GM12878 (cell line): Measurements from ENCODE around the gene PRR5L. TPM values are rescaled to one million over a fixed set of nuclear protein-coding genes. Genes with fewer than 3 reads are reported as not detected.

ENCODE experiments used
- ATAC-seq: fragments of 200-7000 bp; cut with Tn5 transposase; 3 replicates; pipeline ENCODE4 v1.9.1; 2020; ENCODE audit warnings: mild to moderate bottlenecking, moderate library complexity
- BruUV-seq: library from RNA; stranded (reverse); fragments of 400-500 nt; replicated peaks from 2 replicates; lab custom pipeline; 2021; lab: Mats Ljungman, UMichigan
- CTCF ChIA-PET: fragments of 300-600 bp; sonication (Branson Sonifier 250); formaldehyde crosslinking; extraction: SDS; loops from one replicate; lab custom pipeline; 2021; ENCODE audit warnings: inconsistent platforms; lab: Yijun Ruan, JAX
- POLR2A ChIA-PET: fragments of 350-600 bp; formaldehyde crosslinking; extraction: SDS; loops from one replicate; lab custom pipeline; 2021; ENCODE audit warnings: inconsistent platforms; lab: Charles Lee
- RAD21 ChIA-PET: fragments of 300-600 bp; sonication (Branson Sonifier 250); formaldehyde crosslinking; loops from one replicate; lab custom pipeline; 2023; ENCODE audit warnings: antibody characterized with exemption; ENCODE audit not compliant: unreplicated experiment; lab: Charles Lee
- SMC1A ChIA-PET: fragments of 300-600 bp; sonication (Branson Sonifier 250); formaldehyde crosslinking; loops from one replicate; lab custom pipeline; 2023; ENCODE audit not compliant: unreplicated experiment, uncharacterized antibody; lab: Charles Lee
- DNase-seq: peaks from one replicate; pipeline ENCODE4 v3.0.0-alpha.2; 2011; ENCODE audit warnings: low read depth, low spot score
- FAIRE-seq: peaks from 3 replicates; lab custom pipeline; 2011; peaks lifted over from hg19 to GRCh38; lab: Jason Lieb, UNC
- H2AFZ ChIP-seq: 2 replicates; pipeline ENCODE4 v1.6.0; 2011; ENCODE audit warnings: low read depth, low read length, control low read depth; ENCODE audit not compliant: control insufficient read depth
- H3K27ac ChIP-seq: 2 replicates; pipeline ENCODE4 v1.5.1; 2011; ENCODE audit warnings: control low read depth; ENCODE audit not compliant: control insufficient read depth, insufficient read depth
- H3K27me3 ChIP-seq, 2 experiments: replicated peaks in 1 of 2; 2 replicates each; pipeline versions ENCODE4 v1.6.0 to v1.6.1; 2011; ENCODE audit warnings: low read length in 1 of 2; ENCODE audit not compliant: control insufficient read depth in 2 of 2, insufficient read depth in 2 of 2
- H3K36me3 ChIP-seq, 2 experiments: 2 replicates each; pipeline ENCODE4 v1.5.1; 2011; ENCODE audit warnings: low read length in 1 of 2; ENCODE audit not compliant: control insufficient read depth in 2 of 2, insufficient read depth in 2 of 2
- H3K4me1 ChIP-seq: 2 replicates; pipeline ENCODE4 v1.6.1; 2011; ENCODE audit warnings: mild to moderate bottlenecking, low read length, moderate library complexity, mixed read lengths; ENCODE audit not compliant: control insufficient read depth, insufficient read depth
- H3K4me2 ChIP-seq: 2 replicates; pipeline ENCODE4 v1.6.0; 2011; ENCODE audit warnings: control low read depth; ENCODE audit not compliant: control insufficient read depth, insufficient read depth
- H3K4me3 ChIP-seq: fragments of 200-600 bp; sonication (generic); 2 replicates; pipeline ENCODE4 v1.5.1; 2016
- H3K79me2 ChIP-seq: 2 replicates; pipeline ENCODE4 v1.6.0; 2011; ENCODE audit warnings: low read length; ENCODE audit not compliant: control insufficient read depth, insufficient read depth
- H3K9ac ChIP-seq: 2 replicates; pipeline ENCODE4 v1.8.0; 2011; ENCODE audit warnings: low read length, control low read depth, mixed read lengths; ENCODE audit not compliant: control insufficient read depth, insufficient read depth
- H3K9me3 ChIP-seq: replicated peaks from 3 replicates; pipeline ENCODE4 v1.5.1; 2011; ENCODE audit warnings: mild to moderate bottlenecking, low read length; ENCODE audit not compliant: control insufficient read depth, insufficient read depth
- H4K20me1 ChIP-seq: 2 replicates; pipeline ENCODE4 v1.6.0; 2011; ENCODE audit not compliant: control insufficient read depth, insufficient read depth
- CBX5 ChIP-seq: sonication (generic); IDR thresholded peaks from 2 replicates; pipeline ENCODE4 v1.6.1; 2016; ENCODE audit warnings: low read depth, moderate library complexity, mild to moderate bottlenecking, inconsistent platforms
- ESRRA ChIP-seq: IDR thresholded peaks from 2 replicates; pipeline ENCODE4 v1.6.1; 2012; ENCODE audit warnings: mild to moderate bottlenecking, low read length, improper control_type of control experiment
- FOS ChIP-seq: IDR thresholded peaks from 3 replicates; pipeline ENCODE4 v1.6.1; 2011; ENCODE audit warnings: borderline replicate concordance; ENCODE audit not compliant: insufficient read length; ENCODE audit errors: extremely low read depth
- HDAC6 ChIP-seq: fragments of 200-600 bp; sonication (generic); IDR thresholded peaks from one replicate; pipeline ENCODE4 v1.8.0; 2017; ENCODE audit warnings: antibody characterized with exemption; ENCODE audit not compliant: unreplicated experiment
- HSF1 ChIP-seq: fragments of 150-350 bp; IDR thresholded peaks from 2 replicates; pipeline ENCODE4 v1.6.1; 2014; ENCODE audit warnings: mild to moderate bottlenecking, low read depth, low read length
- MTA3 ChIP-seq: IDR thresholded peaks from 2 replicates; pipeline ENCODE4 v1.6.1; 2012; ENCODE audit warnings: low read length, inconsistent platforms, borderline replicate concordance
- MYB ChIP-seq: fragments of 150-350 bp; IDR thresholded peaks from 2 replicates; pipeline ENCODE4 v1.6.1; 2014; ENCODE audit warnings: mild to moderate bottlenecking, low read depth, low read length, borderline replicate concordance
- NBN ChIP-seq: fragments of 450-650 bp; IDR thresholded peaks from 2 replicates; pipeline ENCODE4 v1.6.1; 2016
- NFXL1 ChIP-seq: fragments of 450-650 bp; IDR thresholded peaks from 2 replicates; pipeline ENCODE4 v1.6.1; 2017; ENCODE audit warnings: antibody characterized with exemption, mild to moderate bottlenecking, borderline replicate concordance
- NR2F1 ChIP-seq: fragments of 450-650 bp; conservative IDR thresholded peaks from 2 replicates; pipeline ENCODE4 v1.6.1; 2017; ENCODE audit warnings: mild to moderate bottlenecking
- PAX8 ChIP-seq: fragments of 450-650 bp; IDR thresholded peaks from 2 replicates; pipeline ENCODE4 v1.6.1; 2017; ENCODE audit warnings: mild to moderate bottlenecking, moderate library complexity
- RB1 ChIP-seq: fragments of 450-650 bp; formaldehyde crosslinking; IDR thresholded peaks from 2 replicates; pipeline ENCODE4 v1.6.1; 2017; ENCODE audit warnings: mild to moderate bottlenecking, borderline replicate concordance
- RBBP5 ChIP-seq: fragments of 200-600 bp; sonication (generic); conservative IDR thresholded peaks from 2 replicates; pipeline ENCODE4 v1.6.1; 2016
- ZNF207 ChIP-seq: fragments of 450-650 bp; IDR thresholded peaks from 2 replicates; pipeline ENCODE4 v1.6.1; 2014; ENCODE audit warnings: antibody characterized with exemption, mild to moderate bottlenecking, borderline replicate concordance
- ZNF687 ChIP-seq: fragments of 450-650 bp; IDR thresholded peaks from 2 replicates; pipeline ENCODE4 v1.6.1; 2017; ENCODE audit warnings: mild to moderate bottlenecking, moderate library complexity
- ZSCAN29 ChIP-seq: fragments of 450-650 bp; IDR thresholded peaks from 2 replicates; pipeline ENCODE4 v1.6.1; 2017; ENCODE audit warnings: mild to moderate bottlenecking, moderate library complexity
- WGBS: methylation state at CpG from one replicate; pipeline ENCODE4 v1.1.6; 2016; ENCODE audit warnings: low lambda C conversion rate; ENCODE audit not compliant: insufficient replicate concordance, insufficient coverage; ENCODE audit errors: missing lambda C conversion rate; 5-methylcytosine and 5-hydroxymethylcytosine counted together
- in situ Hi-C: fragments of 300-500 bp; cut with MboI; formaldehyde crosslinking; loops from 9 replicates; pipeline ENCODE4 v1.14.3; 2018; ENCODE audit warnings: mixed read lengths
- intact Hi-C: fragments of 100-400 bp; cut with micrococcal nuclease; formaldehyde crosslinking; loops from one replicate; pipeline ENCODE4 v1.14.2; 2022; ENCODE audit not compliant: unreplicated experiment
- polyA plus RNA-seq, 11 experiments: library from polyadenylated mRNA; depleted of rRNA in 4 of 11; unstranded in 6 of 11; stranded (reverse) in 5 of 11; fragments of >200 nt; fragmentation: Nextera tagmentation in 4 of 11; fragmentation: Illumina TruSeq in 1 of 11; extraction: Ambion mirVana in 4 of 11; extraction: Trizol in 1 of 11; gene quantifications; 1 replicate in 1 of 11; 2 replicates in 10 of 11; pipeline versions ENCODE4 v1.2.1 to v1.2.3, GENCODE V29; 2011 to 2016; ENCODE audit warnings: inconsistent platforms in 2 of 11, missing spikeins in 2 of 11, low read depth in 1 of 11
- total RNA-seq, 4 experiments: library from RNA; depleted of rRNA in 3 of 4; stranded (reverse); fragments of >200 nt in 3 of 4; fragmentation: Illumina TruSeq in 1 of 4; extraction: Trizol in 1 of 4; gene quantifications; 2 replicates each; pipeline versions ENCODE4 v1.2.1 to v1.2.3, GENCODE V29; 2013 to 2021
- TF ChIP-seq, protein P1 (sequence below): IDR thresholded peaks from 2 replicates; pipeline ENCODE4 v1.6.1; 2011; ENCODE audit warnings: low read depth, mild to moderate bottlenecking, low read length, moderate library complexity, borderline replicate concordance; ENCODE audit errors: extremely low read depth

PRR5L gene
- total and polyA plus RNA-seq, 10 of the 15 experiments (the other 5 are each of a cell fraction or from before 2014, with no cell fraction given), result 0.11 to 4.2 (median 0.67) TPM; not detected in 1

DNA sequence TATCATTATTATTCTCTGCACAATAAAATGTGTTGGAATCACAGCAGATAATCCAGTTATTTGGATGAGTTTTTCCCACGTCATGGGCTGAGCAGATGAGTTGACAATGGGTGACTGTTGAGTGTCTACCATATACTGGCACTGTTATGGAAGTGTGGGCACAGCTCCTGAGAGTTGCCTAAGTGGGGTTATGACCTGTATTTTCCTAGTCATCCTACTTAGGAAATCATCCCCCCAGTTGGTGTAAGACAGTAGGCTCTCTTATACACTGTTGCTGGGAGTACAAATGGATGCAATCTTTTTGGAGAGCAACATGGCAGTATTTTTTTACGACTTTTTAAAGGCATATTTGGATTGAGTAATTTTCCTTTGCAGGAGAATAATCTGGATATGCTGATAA lies 147.6 kb downstream of the PRR5L start:
- Histone ChIP-seq H3K9me3 (no peaks in the 10 kb centered on the region; the same call in 1 of the 3 replicates), H3K4me3 (no peak overlapping the region), H3K36me3 (no peaks in the 10 kb centered on the region), H4K20me1 (no peaks in the 10 kb centered on the region), H3K79me2 (no peaks in the 10 kb centered on the region), H3K27me3 (no peaks in the 10 kb centered on the region), H2AFZ (no peak overlapping the region), H3K9ac (no peak overlapping the region), H3K4me1 (peaks cover 6% of the 10 kb centered on the region), H3K4me2 (no peak overlapping the region), H3K27ac (no peak overlapping the region)
- no TSS peak for BruUV-seq
- no peak for ATAC-seq
- SMC1A ChIA-PET, result no interaction called here
- RAD21 ChIA-PET, result no interaction called here
- CTCF ChIA-PET, result no interaction called here
- FAIRE-seq, result no peak
- no peak for DNase-seq
- in situ Hi-C loops (no loop called here), intact Hi-C loops (no loop called here)
- WGBS, result 6% methylated on average over 2 of the region's 2 CpGs
- POLR2A ChIA-PET, result no interaction called here
- TF ChIP-seq MTA3, result no peak
- TF ChIP-seq ESRRA, result no peak
- TF ChIP-seq MYB, result no peak
- no peak for TF ChIP-seq CBX5
- no peak for TF ChIP-seq FOS
- TF ChIP-seq RBBP5, result no peak
- TF ChIP-seq RB1, result no peak
- no peak for TF ChIP-seq NFXL1
- no peak for TF ChIP-seq PAX8
- no peak for TF ChIP-seq NR2F1
- TF ChIP-seq HSF1, result no peak
- TF ChIP-seq ZNF207, result no peak
- TF ChIP-seq ZNF687, result no peak
- no peak for TF ChIP-seq HDAC6
- no peak for TF ChIP-seq ZSCAN29
- TF ChIP-seq, protein P1, sequence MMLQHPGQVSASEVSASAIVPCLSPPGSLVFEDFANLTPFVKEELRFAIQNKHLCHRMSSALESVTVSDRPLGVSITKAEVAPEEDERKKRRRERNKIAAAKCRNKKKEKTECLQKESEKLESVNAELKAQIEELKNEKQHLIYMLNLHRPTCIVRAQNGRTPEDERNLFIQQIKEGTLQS, result no peak
- no peak for TF ChIP-seq NBN
